GM12878 (cell line): ENCODE data around the gene AGPAT2. TPM values are rescaled to one million over a fixed set of nuclear protein-coding genes. Genes with fewer than 3 reads are reported as not detected.

Experiments used
- ATAC-seq: fragments of 200-7000 bp; cut with Tn5 transposase; 3 replicates; pipeline ENCODE4 v1.9.1; 2020; ENCODE audit warnings: mild to moderate bottlenecking, moderate library complexity
- BruUV-seq: library from RNA; stranded (reverse); fragments of 400-500 nt; replicated peaks from 2 replicates; lab custom pipeline; 2021; lab: Mats Ljungman, UMichigan
- CTCF ChIA-PET: fragments of 300-600 bp; sonication (Branson Sonifier 250); formaldehyde crosslinking; extraction: SDS; loops from one replicate; lab custom pipeline; 2021; ENCODE audit warnings: inconsistent platforms; lab: Yijun Ruan, JAX
- POLR2A ChIA-PET: fragments of 350-600 bp; formaldehyde crosslinking; extraction: SDS; loops from one replicate; lab custom pipeline; 2021; ENCODE audit warnings: inconsistent platforms; lab: Charles Lee
- RAD21 ChIA-PET: fragments of 300-600 bp; sonication (Branson Sonifier 250); formaldehyde crosslinking; loops from one replicate; lab custom pipeline; 2023; ENCODE audit warnings: antibody characterized with exemption; ENCODE audit not compliant: unreplicated experiment; lab: Charles Lee
- SMC1A ChIA-PET: fragments of 300-600 bp; sonication (Branson Sonifier 250); formaldehyde crosslinking; loops from one replicate; lab custom pipeline; 2023; ENCODE audit not compliant: unreplicated experiment, uncharacterized antibody; lab: Charles Lee
- DNase-seq: peaks from one replicate; pipeline ENCODE4 v3.0.0-alpha.2; 2011; ENCODE audit warnings: low read depth, low spot score
- FAIRE-seq: peaks from 3 replicates; lab custom pipeline; 2011; peaks lifted over from hg19 to GRCh38; lab: Jason Lieb, UNC
- H2AFZ ChIP-seq: 2 replicates; pipeline ENCODE4 v1.6.0; 2011; ENCODE audit warnings: low read depth, low read length, control low read depth; ENCODE audit not compliant: control insufficient read depth
- H3K27ac ChIP-seq: 2 replicates; pipeline ENCODE4 v1.5.1; 2011; ENCODE audit warnings: control low read depth; ENCODE audit not compliant: control insufficient read depth, insufficient read depth
- H3K27me3 ChIP-seq, 2 experiments: replicated peaks in 1 of 2; 2 replicates each; pipeline versions ENCODE4 v1.6.0 to v1.6.1; 2011; ENCODE audit warnings: low read length in 1 of 2; ENCODE audit not compliant: control insufficient read depth in 2 of 2, insufficient read depth in 2 of 2
- H3K36me3 ChIP-seq, 2 experiments: 2 replicates each; pipeline ENCODE4 v1.5.1; 2011; ENCODE audit warnings: low read length in 1 of 2; ENCODE audit not compliant: control insufficient read depth in 2 of 2, insufficient read depth in 2 of 2
- H3K4me1 ChIP-seq: 2 replicates; pipeline ENCODE4 v1.6.1; 2011; ENCODE audit warnings: mild to moderate bottlenecking, low read length, moderate library complexity, mixed read lengths; ENCODE audit not compliant: control insufficient read depth, insufficient read depth
- H3K4me2 ChIP-seq: 2 replicates; pipeline ENCODE4 v1.6.0; 2011; ENCODE audit warnings: control low read depth; ENCODE audit not compliant: control insufficient read depth, insufficient read depth
- H3K4me3 ChIP-seq: fragments of 200-600 bp; sonication (generic); 2 replicates; pipeline ENCODE4 v1.5.1; 2016
- H3K79me2 ChIP-seq: 2 replicates; pipeline ENCODE4 v1.6.0; 2011; ENCODE audit warnings: low read length; ENCODE audit not compliant: control insufficient read depth, insufficient read depth
- H3K9ac ChIP-seq: 2 replicates; pipeline ENCODE4 v1.8.0; 2011; ENCODE audit warnings: low read length, control low read depth, mixed read lengths; ENCODE audit not compliant: control insufficient read depth, insufficient read depth
- H3K9me3 ChIP-seq: replicated peaks from 3 replicates; pipeline ENCODE4 v1.5.1; 2011; ENCODE audit warnings: mild to moderate bottlenecking, low read length; ENCODE audit not compliant: control insufficient read depth, insufficient read depth
- H4K20me1 ChIP-seq: 2 replicates; pipeline ENCODE4 v1.6.0; 2011; ENCODE audit not compliant: control insufficient read depth, insufficient read depth
- CEBPB ChIP-seq, 2 experiments: fragments of 150-350 bp in 1 of 2; IDR thresholded peaks; 2 replicates each; pipeline ENCODE4 v1.6.1; 2012 to 2014; ENCODE audit warnings: low read depth in 2 of 2, low read length in 2 of 2, borderline replicate concordance in 1 of 2, inconsistent platforms in 1 of 2
- EP300 ChIP-seq, 2 experiments: fragments of 150-350 bp in 1 of 2; IDR thresholded peaks; 2 replicates each; pipeline ENCODE4 v1.6.1; 2011 to 2012; ENCODE audit warnings: low read depth in 2 of 2, low read length in 2 of 2, borderline replicate concordance in 1 of 2, improper control_type of control experiment in 1 of 2, inconsistent platforms in 1 of 2; ENCODE audit not compliant: control insufficient read depth in 1 of 2
- ESRRA ChIP-seq: IDR thresholded peaks from 2 replicates; pipeline ENCODE4 v1.6.1; 2012; ENCODE audit warnings: mild to moderate bottlenecking, low read length, improper control_type of control experiment
- ETV6 ChIP-seq, 2 experiments: fragments of 450-650 bp in 1 of 2; IDR thresholded peaks in 1 of 2; conservative IDR thresholded peaks in 1 of 2; 2 replicates each; pipeline ENCODE4 v1.6.1; 2014; ENCODE audit warnings: antibody characterized with exemption in 1 of 2, borderline replicate concordance in 1 of 2, low read depth in 1 of 2, mild to moderate bottlenecking in 1 of 2, moderate library complexity in 1 of 2
- EZH2 ChIP-seq: IDR thresholded peaks from 2 replicates; pipeline ENCODE4 v1.6.1; 2012; ENCODE audit warnings: low read depth, mild to moderate bottlenecking, control low read depth, inconsistent platforms, low read length, borderline replicate concordance; ENCODE audit not compliant: control insufficient read depth
- IRF3 ChIP-seq: fragments of 450-650 bp; IDR thresholded peaks from 2 replicates; pipeline ENCODE4 v1.6.1; 2014; ENCODE audit warnings: mild to moderate bottlenecking
- MLLT1 ChIP-seq: fragments of 450-650 bp; IDR thresholded peaks from 2 replicates; pipeline ENCODE4 v1.6.1; 2016; ENCODE audit warnings: mild to moderate bottlenecking
- NR2C1 ChIP-seq: fragments of 450-650 bp; IDR thresholded peaks from 2 replicates; pipeline ENCODE4 v1.6.1; 2017; ENCODE audit warnings: antibody characterized with exemption, mild to moderate bottlenecking, moderate library complexity
- PAX8 ChIP-seq: fragments of 450-650 bp; IDR thresholded peaks from 2 replicates; pipeline ENCODE4 v1.6.1; 2017; ENCODE audit warnings: mild to moderate bottlenecking, moderate library complexity
- RBBP5 ChIP-seq: fragments of 200-600 bp; sonication (generic); conservative IDR thresholded peaks from 2 replicates; pipeline ENCODE4 v1.6.1; 2016
- RFX5 ChIP-seq: IDR thresholded peaks from 2 replicates; pipeline ENCODE4 v1.6.1; 2011; ENCODE audit warnings: low read depth, low read length, improper control_type of control experiment
- TBL1XR1 ChIP-seq: IDR thresholded peaks from 2 replicates; pipeline ENCODE4 v1.6.1; 2012; ENCODE audit warnings: low read depth, low read length, improper control_type of control experiment
- TCF12 ChIP-seq: IDR thresholded peaks from 2 replicates; pipeline ENCODE4 v1.6.1; 2011; ENCODE audit warnings: low read depth, mild to moderate bottlenecking, low read length
- WGBS: methylation state at CpG from one replicate; pipeline ENCODE4 v1.1.6; 2016; ENCODE audit warnings: low lambda C conversion rate; ENCODE audit not compliant: insufficient replicate concordance, insufficient coverage; ENCODE audit errors: missing lambda C conversion rate; 5-methylcytosine and 5-hydroxymethylcytosine counted together
- in situ Hi-C: fragments of 300-500 bp; cut with MboI; formaldehyde crosslinking; loops from 9 replicates; pipeline ENCODE4 v1.14.3; 2018; ENCODE audit warnings: mixed read lengths
- intact Hi-C: fragments of 100-400 bp; cut with micrococcal nuclease; formaldehyde crosslinking; loops from one replicate; pipeline ENCODE4 v1.14.2; 2022; ENCODE audit not compliant: unreplicated experiment
- polyA plus RNA-seq, 11 experiments: library from polyadenylated mRNA; depleted of rRNA in 4 of 11; unstranded in 6 of 11; stranded (reverse) in 5 of 11; fragments of >200 nt; fragmentation: Nextera tagmentation in 4 of 11; fragmentation: Illumina TruSeq in 1 of 11; extraction: Ambion mirVana in 4 of 11; extraction: Trizol in 1 of 11; gene quantifications; 1 replicate in 1 of 11; 2 replicates in 10 of 11; pipeline versions ENCODE4 v1.2.1 to v1.2.3, GENCODE V29; 2011 to 2016; ENCODE audit warnings: inconsistent platforms in 2 of 11, missing spikeins in 2 of 11, low read depth in 1 of 11
- total RNA-seq, 4 experiments: library from RNA; depleted of rRNA in 3 of 4; stranded (reverse); fragments of >200 nt in 3 of 4; fragmentation: Illumina TruSeq in 1 of 4; extraction: Trizol in 1 of 4; gene quantifications; 2 replicates each; pipeline versions ENCODE4 v1.2.1 to v1.2.3, GENCODE V29; 2013 to 2021
- TF ChIP-seq, protein P1 (sequence below): fragments of 450-650 bp; formaldehyde crosslinking; IDR thresholded peaks from 2 replicates; pipeline ENCODE4 v1.5.0; 2022; ENCODE audit warnings: mild to moderate bottlenecking, missing genetic modification characterization

Gene AGPAT2
- total and polyA plus RNA-seq, 10 of the 15 experiments (the other 5 are each of a cell fraction or from before 2014, with no cell fraction given) = 0.10 to 28.5 (median 18.2) TPM

GRCh38 chr9:136714096-136714892, 27.0 kb upstream of the AGPAT2 start:
- BruUV-seq = no TSS peak
- POLR2A ChIA-PET = no interaction called here
- DNase-seq (no peak), ATAC-seq (no peak; the same call in 2 of the 3 replicates), FAIRE-seq (no peak)
- Histone ChIP-seq H2AFZ (no peak overlapping the region), H3K4me3 (no peak overlapping the region), H4K20me1 (no peaks in the 10 kb centered on the region), H3K36me3 (no peaks in the 10 kb centered on the region), H3K9me3 (no peaks in the 10 kb centered on the region), H3K27ac (no peak overlapping the region), H3K79me2 (no peaks in the 10 kb centered on the region), H3K9ac (no peak overlapping the region), H3K27me3 (peaks cover 2 to 7% of the 10 kb centered on the region in 2 experiments), H3K4me2 (no peak overlapping the region)
- SMC1A ChIA-PET = no interaction called here
- RAD21 ChIA-PET = no interaction called here
- intact Hi-C loops = no loop called here
- in situ Hi-C loops = no loop called here
- 10% methylated on average over 17 of the region's 17 CpGs for WGBS
- CTCF ChIA-PET = interaction anchor here (1.7 kb wide), 1 partner anchor 13 kb away, joined by 8 read pairs; no protein-coding TSS in a partner anchor
- no peak for TF ChIP-seq TBL1XR1
- no peak for TF ChIP-seq TCF12
- no peak for TF ChIP-seq EZH2
- no peak for TF ChIP-seq MLLT1
- no peak for TF ChIP-seq ETV6 (conservative IDR thresholded peaks at IDR 0.05 in 1 of 2, IDR thresholded peaks at IDR 0.05 in 1 of 2; ENCODE audit: borderline replicate concordance in 1 of 2, low read depth in 1 of 2)
- no peak for TF ChIP-seq RBBP5
- TF ChIP-seq, protein P1, sequence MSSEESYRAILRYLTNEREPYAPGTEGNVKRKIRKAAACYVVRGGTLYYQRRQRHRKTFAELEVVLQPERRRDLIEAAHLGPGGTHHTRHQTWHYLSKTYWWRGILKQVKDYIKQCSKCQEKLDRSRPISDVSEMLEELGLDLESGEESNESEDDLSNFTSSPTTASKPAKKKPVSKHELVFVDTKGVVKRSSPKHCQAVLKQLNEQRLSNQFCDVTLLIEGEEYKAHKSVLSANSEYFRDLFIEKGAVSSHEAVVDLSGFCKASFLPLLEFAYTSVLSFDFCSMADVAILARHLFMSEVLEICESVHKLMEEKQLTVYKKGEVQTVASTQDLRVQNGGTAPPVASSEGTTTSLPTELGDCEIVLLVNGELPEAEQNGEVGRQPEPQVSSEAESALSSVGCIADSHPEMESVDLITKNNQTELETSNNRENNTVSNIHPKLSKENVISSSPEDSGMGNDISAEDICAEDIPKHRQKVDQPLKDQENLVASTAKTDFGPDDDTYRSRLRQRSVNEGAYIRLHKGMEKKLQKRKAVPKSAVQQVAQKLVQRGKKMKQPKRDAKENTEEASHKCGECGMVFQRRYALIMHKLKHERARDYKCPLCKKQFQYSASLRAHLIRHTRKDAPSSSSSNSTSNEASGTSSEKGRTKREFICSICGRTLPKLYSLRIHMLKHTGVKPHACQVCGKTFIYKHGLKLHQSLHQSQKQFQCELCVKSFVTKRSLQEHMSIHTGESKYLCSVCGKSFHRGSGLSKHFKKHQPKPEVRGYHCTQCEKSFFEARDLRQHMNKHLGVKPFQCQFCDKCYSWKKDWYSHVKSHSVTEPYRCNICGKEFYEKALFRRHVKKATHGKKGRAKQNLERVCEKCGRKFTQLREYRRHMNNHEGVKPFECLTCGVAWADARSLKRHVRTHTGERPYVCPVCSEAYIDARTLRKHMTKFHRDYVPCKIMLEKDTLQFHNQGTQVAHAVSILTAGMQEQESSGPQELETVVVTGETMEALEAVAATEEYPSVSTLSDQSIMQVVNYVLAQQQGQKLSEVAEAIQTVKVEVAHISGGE (CRISPR knock-in tag) = no peak
- no peak for TF ChIP-seq RFX5
- no peak for TF ChIP-seq PAX8
- TF ChIP-seq CEBPB (IDR thresholded peaks at IDR 0.05; ENCODE audit: borderline replicate concordance in 1 of 2, low read depth in 2 of 2, low read length in 2 of 2) = no peak
- TF ChIP-seq NR2C1 = no peak
- no peak for TF ChIP-seq IRF3
- TF ChIP-seq ESRRA = no peak
- no peak for TF ChIP-seq EP300 (IDR thresholded peaks at IDR 0.05; ENCODE audit: borderline replicate concordance in 1 of 2, control insufficient read depth in 1 of 2, low read depth in 2 of 2, low read length in 2 of 2)
- TF ChIP-seq, all 136 proteins: peak for 0
- H3K4me1 ChIP-seq = no peaks in the 10 kb centered on the region
